ENCODE measurements around the gene TLL1. TPM values are rescaled to one million over a fixed set of nuclear protein-coding genes. Genes with fewer than 3 reads are reported as not detected.

The TLL1 gene
- total and polyA plus RNA-seq, 3 donors from 2014 or later = 0.71 to 1.1 (median 0.94) TPM

- TF ChIP-seq POLR2A (IDR thresholded peaks at IDR 0.05) (no peak), CTCF (IDR thresholded peaks at IDR 0.05) (no peak)
- intact Hi-C loops (cut with DNase I; ENCODE audit: low total_unique reads) = no loop called here
- Histone ChIP-seq H3K4me3 (no peak overlapping the region), H3K9me3 (no peaks in the 10 kb centered on the region), H3K36me3 (ENCODE audit: low read depth, missing control alignments) (no peaks in the 10 kb centered on the region), H3K27ac (no peak overlapping the region), H3K4me1 (no peaks in the 10 kb centered on the region), H3K27me3 (no peaks in the 10 kb centered on the region)
- 90 to 94% methylated on average over 5 of the region's 5 CpGs for WGBS, 2 donors
- no peak for DNase-seq
Measured at GRCh38 chr4:165931741-165932140, 58.7 kb downstream of the TLL1 start.

- H3K36me3 ChIP-seq (ENCODE audit: low read depth, missing control alignments) = no peaks in the 10 kb centered on the region
- no peak overlapping the region for H3K27ac ChIP-seq
- no peaks in the 10 kb centered on the region for H3K27me3 ChIP-seq
- no peak for DNase-seq
- no peak overlapping the region for H3K4me3 ChIP-seq
- no peaks in the 10 kb centered on the region for H3K4me1 ChIP-seq
- 92 to 93% methylated on average over 4 of the region's 4 CpGs for WGBS, 2 donors
- TF ChIP-seq POLR2A (IDR thresholded peaks at IDR 0.05) = no peak
- no peak for TF ChIP-seq CTCF (IDR thresholded peaks at IDR 0.05)
- intact Hi-C loops (cut with DNase I; ENCODE audit: low total_unique reads) = no loop called here
- H3K9me3 ChIP-seq = no peaks in the 10 kb centered on the region
Measured at GRCh38 chr4:165944900-165945299, 71.9 kb downstream of the TLL1 start.

GRCh38 chr4:165945991-165946390, 73.0 kb downstream of the TLL1 start:
- no peak for DNase-seq
- Histone ChIP-seq H3K27ac (no peak overlapping the region), H3K27me3 (no peaks in the 10 kb centered on the region), H3K4me3 (no peak overlapping the region), H3K36me3 (ENCODE audit: low read depth, missing control alignments) (no peaks in the 10 kb centered on the region), H3K9me3 (no peaks in the 10 kb centered on the region), H3K4me1 (no peaks in the 10 kb centered on the region)
- WGBS, 2 donors = 64 to 73% methylated on average over 3 of the region's 3 CpGs
- TF ChIP-seq POLR2A (IDR thresholded peaks at IDR 0.05) (no peak), CTCF (IDR thresholded peaks at IDR 0.05) (no peak)
- intact Hi-C loops (cut with DNase I; ENCODE audit: low total_unique reads) = no loop called here

GRCh38 chr4:165947019-165947418, 74.0 kb downstream of the TLL1 start:
- 90 to 100% methylated on average over 3 of the region's 3 CpGs for WGBS, 2 donors
- no peaks in the 10 kb centered on the region for H3K4me1 ChIP-seq

More at GRCh38 chr4:165947019-165947418, 74.0 kb downstream of the TLL1 start:
- no peaks in the 10 kb centered on the region for H3K27me3 ChIP-seq
- no peak overlapping the region for H3K4me3 ChIP-seq
- H3K9me3 ChIP-seq = no peaks in the 10 kb centered on the region
- intact Hi-C loops (cut with DNase I; ENCODE audit: low total_unique reads) = no loop called here
- H3K36me3 ChIP-seq (ENCODE audit: low read depth, missing control alignments) = no peaks in the 10 kb centered on the region
- no peak for DNase-seq
- H3K27ac ChIP-seq = no peak overlapping the region
- TF ChIP-seq POLR2A (IDR thresholded peaks at IDR 0.05) (no peak), CTCF (IDR thresholded peaks at IDR 0.05) (no peak)
